Medulla oblongata (tissue), 1 donor: Measurements from ENCODE around the gene SLC24A3.

Experiments
- DNase-seq: peaks from one replicate; pipeline ENCODE4 v3.0.0-alpha.2; 2015; ENCODE audit errors: extremely low spot score

Gene SLC24A3

DNA sequence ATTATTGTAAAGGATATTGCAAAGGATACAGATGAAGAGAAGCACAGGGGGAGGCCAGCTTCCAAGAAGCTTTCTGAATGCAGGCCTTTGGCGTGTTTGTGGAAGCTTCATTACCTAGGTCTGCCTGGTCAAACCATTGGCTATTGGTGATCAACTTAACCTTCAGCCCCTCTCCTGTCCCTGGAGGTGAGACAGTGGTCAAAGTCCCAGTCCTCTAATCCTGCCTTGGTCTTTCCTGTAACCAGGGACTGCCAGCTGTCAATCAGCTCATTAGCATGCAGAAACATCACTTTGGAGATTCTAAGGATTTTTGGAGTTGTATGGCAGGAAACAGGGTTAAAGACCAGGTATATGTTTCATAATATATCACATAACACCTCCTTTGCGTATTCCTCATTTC is 558.6 kb downstream of the SLC24A3 start:
- DNase-seq, result no peak
